Transverse colon (tissue), 4 donors: ENCODE results near the gene NHS. TPM values are rescaled to one million over a fixed set of nuclear protein-coding genes. Genes with fewer than 3 reads are reported as not detected.

Experiments
- DNase-seq: peaks from one replicate; pipeline ENCODE4 v3.0.0-alpha.2; 2019
- H3K27ac ChIP-seq, 4 donors: fragments of 200-600 bp; sonication (generic); 2 replicates each; pipeline ENCODE4 v1.5.1; 2016 to 2018; ENCODE audit warnings: inconsistent platforms in 4 of 4
- H3K27me3 ChIP-seq: fragments of 200-600 bp; sonication (generic); 2 replicates; pipeline ENCODE4 v1.5.1; 2017; ENCODE audit warnings: inconsistent platforms
- H3K36me3 ChIP-seq, 4 donors: fragments of 200-600 bp; sonication (generic); 2 replicates each; pipeline ENCODE4 v1.5.1; 2017 to 2019; ENCODE audit warnings: inconsistent platforms in 4 of 4
- H3K4me1 ChIP-seq, 4 donors: fragments of 200-600 bp; sonication (generic); 2 replicates each; pipeline ENCODE4 v1.5.1; 2017 to 2020; ENCODE audit warnings: inconsistent platforms in 4 of 4
- H3K4me3 ChIP-seq, 4 donors: fragments of 200-600 bp; sonication (generic); 1 replicate in 1 of 4; 2 replicates in 3 of 4; pipeline versions ENCODE4 v1.5.1 to v1.6.1; 2017 to 2019; ENCODE audit warnings: inconsistent platforms in 4 of 4
- H3K9me3 ChIP-seq, 2 donors: fragments of 200-600 bp; sonication (generic); 2 replicates each; pipeline ENCODE4 v1.5.1; 2017 to 2019; ENCODE audit warnings: inconsistent platforms in 2 of 2
- EP300 ChIP-seq: sonication (generic); formaldehyde crosslinking; IDR thresholded peaks from one replicate; pipeline ENCODE4 v1.6.1; 2017; ENCODE audit warnings: antibody characterized with exemption, low read depth
- POLR2A ChIP-seq: fragments of 450-650 bp; IDR thresholded peaks from one replicate; pipeline ENCODE4 v1.6.1; 2016; ENCODE audit warnings: antibody characterized with exemption, mild to moderate bottlenecking, moderate library complexity
- POLR2AphosphoS5 ChIP-seq, 3 donors: sonication (generic); formaldehyde crosslinking; IDR thresholded peaks; one replicate each; pipeline ENCODE4 v1.6.1; 2016; ENCODE audit warnings: antibody characterized with exemption in 3 of 3
- WGBS, 2 donors: methylation state at CpG; one replicate each; pipeline ENCODE4 v1.1.5; 2018; ENCODE audit warnings: low coverage in 1 of 2; 5-methylcytosine and 5-hydroxymethylcytosine counted together
- in situ Hi-C, 4 donors: fragments of 200-750 bp; cut with MboI; loops; one replicate each; pipeline versions ENCODE4 v1.15.0 to v1.15.1; 2017; ENCODE audit warnings: low sequenced_read_pairs in 3 of 4, low pct_ligation_motif_present in 1 of 4, low pct_unique_long_range_greater_than_20kb in 1 of 4
- intact Hi-C: fragments of 100-400 bp; cut with DNase I; formaldehyde crosslinking; loops from one replicate; pipeline ENCODE4 v1.15.1; 2023; ENCODE audit warnings: low total_unique reads
- total RNA-seq, 4 donors: library from RNA; depleted of rRNA; stranded (reverse); fragments of >200 nt; gene quantifications; one replicate each; pipeline ENCODE4 v1.1.0, GENCODE V29; 2016
- TF ChIP-seq, protein P1 (sequence below), 5 experiments: fragments of 200-600 bp in 3 of 5; fragments of 450-650 bp in 2 of 5; sonication (generic) in 3 of 5; IDR thresholded peaks; 1 replicate in 2 of 5; 2 replicates in 3 of 5; pipeline ENCODE4 v1.5.1; 2016 to 2017; ENCODE audit warnings: antibody characterized with exemption in 5 of 5, inconsistent platforms in 3 of 5, mild to moderate bottlenecking in 2 of 5, moderate library complexity in 1 of 5

NHS gene
- total RNA-seq, 4 donors from 2014 or later: 1.2 to 10.7 (median 5.0) TPM

DNA sequence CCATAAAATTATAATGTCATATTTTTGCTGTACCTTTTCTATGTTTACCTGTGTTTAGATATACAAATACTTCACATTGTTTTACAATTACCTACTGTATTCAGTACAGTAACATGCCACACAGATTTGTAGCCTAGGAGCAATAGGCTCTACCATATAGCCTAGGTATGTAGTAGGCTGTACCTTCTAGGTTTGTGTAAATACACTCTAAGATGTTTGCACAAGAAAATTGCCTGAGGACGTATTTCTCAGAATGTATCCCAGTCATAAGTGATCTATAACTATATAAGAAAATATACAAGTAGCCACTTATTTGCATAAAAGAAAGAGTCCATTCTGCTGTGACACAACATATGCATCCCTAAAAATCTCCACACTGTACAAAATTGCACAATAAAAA is 326.0 kb downstream of the NHS start:
- TF ChIP-seq POLR2A (no peak), EP300 (no peak)
- Histone ChIP-seq H3K4me3 (no peak overlapping the region), H3K27ac (no peak overlapping the region), H3K4me1 (no peaks in the 10 kb centered on the region), H3K36me3 (no peaks in the 10 kb centered on the region), H3K9me3 (no peaks in the 10 kb centered on the region), H3K27me3 (no peaks in the 10 kb centered on the region)
- intact Hi-C loops (no loop called here), in situ Hi-C loops (no loop called here)
- no peak for DNase-seq
- 49% methylated on average over 1 of the region's 1 CpG; no CpG with 5 or more reads in 1 of the 2 donors for WGBS, 2 donors

DNA sequence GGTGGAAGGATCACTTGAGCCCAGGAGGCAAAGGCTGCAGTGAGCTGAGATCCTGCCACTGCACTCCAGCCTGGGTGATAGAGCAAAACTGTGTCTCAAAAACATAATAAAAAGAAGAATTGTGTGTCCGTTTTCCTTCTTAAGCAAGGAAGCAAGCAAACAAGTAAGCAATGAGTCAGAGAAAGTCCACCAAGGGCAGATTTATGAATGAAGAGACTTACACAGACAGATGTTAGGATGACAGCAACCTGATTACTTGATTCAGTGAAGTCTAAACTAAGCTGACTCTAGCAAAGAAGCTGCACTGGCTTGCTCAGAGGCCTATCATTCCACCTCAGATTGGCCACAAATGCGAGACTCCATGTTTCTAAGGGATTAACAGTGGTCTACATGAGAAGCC is 328.2 kb downstream of the NHS start:
- Histone ChIP-seq H3K27me3 (no peaks in the 10 kb centered on the region), H3K4me1 (no peaks in the 10 kb centered on the region), H3K27ac (no peak overlapping the region), H3K9me3 (no peaks in the 10 kb centered on the region), H3K36me3 (no peaks in the 10 kb centered on the region), H3K4me3 (no peak overlapping the region)
- TF ChIP-seq, protein P1, sequence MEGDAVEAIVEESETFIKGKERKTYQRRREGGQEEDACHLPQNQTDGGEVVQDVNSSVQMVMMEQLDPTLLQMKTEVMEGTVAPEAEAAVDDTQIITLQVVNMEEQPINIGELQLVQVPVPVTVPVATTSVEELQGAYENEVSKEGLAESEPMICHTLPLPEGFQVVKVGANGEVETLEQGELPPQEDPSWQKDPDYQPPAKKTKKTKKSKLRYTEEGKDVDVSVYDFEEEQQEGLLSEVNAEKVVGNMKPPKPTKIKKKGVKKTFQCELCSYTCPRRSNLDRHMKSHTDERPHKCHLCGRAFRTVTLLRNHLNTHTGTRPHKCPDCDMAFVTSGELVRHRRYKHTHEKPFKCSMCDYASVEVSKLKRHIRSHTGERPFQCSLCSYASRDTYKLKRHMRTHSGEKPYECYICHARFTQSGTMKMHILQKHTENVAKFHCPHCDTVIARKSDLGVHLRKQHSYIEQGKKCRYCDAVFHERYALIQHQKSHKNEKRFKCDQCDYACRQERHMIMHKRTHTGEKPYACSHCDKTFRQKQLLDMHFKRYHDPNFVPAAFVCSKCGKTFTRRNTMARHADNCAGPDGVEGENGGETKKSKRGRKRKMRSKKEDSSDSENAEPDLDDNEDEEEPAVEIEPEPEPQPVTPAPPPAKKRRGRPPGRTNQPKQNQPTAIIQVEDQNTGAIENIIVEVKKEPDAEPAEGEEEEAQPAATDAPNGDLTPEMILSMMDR (IDR thresholded peaks at IDR 0.05): no peak
- TF ChIP-seq POLR2AphosphoS5 (IDR thresholded peaks at IDR 0.05): no peak
- no peak for TF ChIP-seq POLR2A
- no peak for TF ChIP-seq EP300
- 59 to 60% methylated on average over 2 of the region's 2 CpGs for WGBS, 2 donors
- no peak for DNase-seq
- intact Hi-C loops (no loop called here), in situ Hi-C loops (no loop called here)

DNA sequence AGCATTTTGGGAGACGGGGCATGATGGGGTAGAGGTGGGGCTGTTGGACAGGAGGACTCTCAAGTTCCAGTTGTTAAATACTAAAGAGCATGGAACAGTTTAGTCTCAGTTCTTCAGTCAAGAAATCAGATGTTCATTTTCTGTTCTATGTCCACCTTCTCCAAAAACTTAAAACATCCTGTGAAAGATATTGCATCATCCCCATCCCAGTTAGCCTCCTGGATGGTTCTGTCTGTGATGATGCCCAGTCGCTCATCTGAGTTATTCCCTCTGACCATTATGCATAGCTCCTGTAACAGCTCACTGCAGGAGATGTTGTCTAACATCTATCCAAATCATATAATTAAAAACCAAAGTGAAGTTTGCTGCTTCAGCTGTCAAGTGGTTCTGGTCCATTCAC is 330.2 kb downstream of the NHS start:
- no peak for DNase-seq
- Histone ChIP-seq H3K4me1 (no peaks in the 10 kb centered on the region), H3K27me3 (no peaks in the 10 kb centered on the region), H3K9me3 (no peaks in the 10 kb centered on the region), H3K36me3 (no peaks in the 10 kb centered on the region), H3K4me3 (no peak overlapping the region), H3K27ac (no peak overlapping the region)
- in situ Hi-C loops (no loop called here), intact Hi-C loops (no loop called here)
- TF ChIP-seq POLR2AphosphoS5 (IDR thresholded peaks at IDR 0.05) (no peak), EP300 (no peak), POLR2A (no peak)
- TF ChIP-seq, protein P1 (IDR thresholded peaks at IDR 0.05): no peak
- WGBS, 2 donors: 84 to 100% methylated on average over 1 to 2 of the region's 2 CpGs

DNA sequence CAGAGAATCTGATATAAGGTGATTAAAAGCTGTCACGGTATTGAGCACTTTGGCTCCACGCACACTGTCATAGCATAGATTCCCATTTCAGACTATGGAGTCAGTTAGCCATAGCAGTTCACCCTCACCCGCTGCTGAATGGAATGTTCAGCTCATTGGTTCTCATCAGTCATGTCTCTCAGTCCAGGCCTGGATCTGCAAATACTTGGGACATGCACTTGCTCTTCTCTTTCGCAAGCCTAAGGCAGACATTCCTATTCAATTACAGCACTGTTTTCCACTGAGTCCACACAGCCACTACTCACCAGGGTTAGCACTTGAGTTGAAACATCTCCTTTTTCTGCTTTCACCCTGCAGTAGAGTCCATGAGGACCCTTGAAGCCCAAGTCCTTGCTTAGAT is 331.7 kb downstream of the NHS start:
- H3K27me3 ChIP-seq: no peaks in the 10 kb centered on the region
- intact Hi-C loops: no loop called here
- 81% methylated on average over 4 of the region's 4 CpGs; no CpG with 5 or more reads in 1 of the 2 donors for WGBS, 2 donors
- H3K4me1 ChIP-seq: no peaks in the 10 kb centered on the region
- in situ Hi-C loops: no loop called here
- no peak for TF ChIP-seq POLR2A
- TF ChIP-seq POLR2AphosphoS5 (IDR thresholded peaks at IDR 0.05): no peak
- TF ChIP-seq, protein P1 (IDR thresholded peaks at IDR 0.05): no peak
- TF ChIP-seq EP300: no peak
- H3K36me3 ChIP-seq: no peaks in the 10 kb centered on the region
- DNase-seq: no peak
- H3K4me3 ChIP-seq: no peak overlapping the region
- H3K27ac ChIP-seq: no peak overlapping the region
- no peaks in the 10 kb centered on the region for H3K9me3 ChIP-seq

DNA sequence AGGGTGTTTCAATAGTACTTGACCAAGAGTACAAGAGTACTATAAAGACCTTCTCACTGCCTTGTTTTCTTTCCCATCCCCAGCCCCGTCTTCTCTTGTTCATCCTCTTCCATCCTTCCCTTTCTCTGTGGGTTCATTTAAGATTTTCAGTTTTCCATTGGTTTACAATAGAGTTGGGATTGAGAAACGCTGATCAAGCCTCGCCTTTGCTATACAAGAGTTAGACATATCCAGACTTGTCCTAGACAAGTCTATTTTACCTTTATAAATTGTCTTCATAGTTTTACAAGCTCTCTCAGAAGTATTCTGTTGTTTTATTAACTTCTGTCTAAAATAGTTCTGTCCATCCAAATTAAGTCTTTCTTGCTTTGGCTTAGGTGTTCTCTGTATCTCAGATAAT is 332.7 kb downstream of the NHS start:
- WGBS, 2 donors: 66 to 93% methylated on average over 2 to 3 of the region's 3 CpGs
- H3K4me3 ChIP-seq: no peak overlapping the region
- H3K27ac ChIP-seq: no peak overlapping the region
- TF ChIP-seq EP300 (no peak), POLR2AphosphoS5 (IDR thresholded peaks at IDR 0.05) (no peak), POLR2A (no peak)
- TF ChIP-seq, protein P1 (IDR thresholded peaks at IDR 0.05): no peak
- DNase-seq: no peak
- H3K9me3 ChIP-seq: no peaks in the 10 kb centered on the region
- no peaks in the 10 kb centered on the region for H3K36me3 ChIP-seq
- no peaks in the 10 kb centered on the region for H3K4me1 ChIP-seq
- H3K27me3 ChIP-seq: no peaks in the 10 kb centered on the region
- in situ Hi-C loops (no loop called here), intact Hi-C loops (no loop called here)
